OCI-LY7 (cell line): ENCODE results near the gene CNP.

Experiments used
- EZH2phosphoT487 ChIP-seq: fragments of 200-600 bp; sonication (generic); IDR thresholded peaks from 2 replicates; pipeline ENCODE4 v1.6.1; 2018; ENCODE audit warnings: low read depth, borderline replicate concordance, mild to moderate bottlenecking, mixed run types, antibody characterized with exemption, low read length, moderate library complexity, mixed read lengths
- TF ChIP-seq, protein P1 (sequence below): fragments of 200-600 bp; sonication (generic); conservative IDR thresholded peaks from 2 replicates; pipeline ENCODE4 v1.5.1; 2014; ENCODE audit warnings: mild to moderate bottlenecking, antibody characterized with exemption, low read length, moderate library complexity, mixed read lengths

DNA sequence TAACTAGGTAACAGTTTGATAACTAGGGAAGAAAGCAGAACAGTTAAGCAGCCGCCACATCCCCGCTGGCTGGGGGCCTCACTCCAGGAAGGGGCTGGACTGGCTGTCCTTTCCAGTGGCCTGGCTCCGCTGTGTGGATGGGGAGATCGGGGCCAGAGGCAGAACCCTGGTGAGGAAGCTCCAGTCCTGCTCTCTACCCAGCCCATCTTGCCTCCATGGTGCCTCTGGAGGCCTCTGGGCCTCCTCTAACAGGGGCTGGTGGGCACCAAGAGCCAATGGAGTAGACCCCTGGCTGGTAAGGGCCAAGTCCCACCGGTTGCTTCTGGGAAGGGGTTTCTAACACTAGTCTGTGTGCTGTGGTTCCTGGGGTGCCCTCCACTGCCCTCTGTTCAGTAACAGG is 8.1 kb downstream of the CNP start:
- TF ChIP-seq, protein P1, sequence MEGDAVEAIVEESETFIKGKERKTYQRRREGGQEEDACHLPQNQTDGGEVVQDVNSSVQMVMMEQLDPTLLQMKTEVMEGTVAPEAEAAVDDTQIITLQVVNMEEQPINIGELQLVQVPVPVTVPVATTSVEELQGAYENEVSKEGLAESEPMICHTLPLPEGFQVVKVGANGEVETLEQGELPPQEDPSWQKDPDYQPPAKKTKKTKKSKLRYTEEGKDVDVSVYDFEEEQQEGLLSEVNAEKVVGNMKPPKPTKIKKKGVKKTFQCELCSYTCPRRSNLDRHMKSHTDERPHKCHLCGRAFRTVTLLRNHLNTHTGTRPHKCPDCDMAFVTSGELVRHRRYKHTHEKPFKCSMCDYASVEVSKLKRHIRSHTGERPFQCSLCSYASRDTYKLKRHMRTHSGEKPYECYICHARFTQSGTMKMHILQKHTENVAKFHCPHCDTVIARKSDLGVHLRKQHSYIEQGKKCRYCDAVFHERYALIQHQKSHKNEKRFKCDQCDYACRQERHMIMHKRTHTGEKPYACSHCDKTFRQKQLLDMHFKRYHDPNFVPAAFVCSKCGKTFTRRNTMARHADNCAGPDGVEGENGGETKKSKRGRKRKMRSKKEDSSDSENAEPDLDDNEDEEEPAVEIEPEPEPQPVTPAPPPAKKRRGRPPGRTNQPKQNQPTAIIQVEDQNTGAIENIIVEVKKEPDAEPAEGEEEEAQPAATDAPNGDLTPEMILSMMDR, result no peak
- no peak for TF ChIP-seq EZH2phosphoT487
